Fibroblast of villous mesenchyme (primary cell): Measurements from ENCODE around the gene FOXN3. TPM values are rescaled to one million over a fixed set of nuclear protein-coding genes. Genes with fewer than 3 reads are reported as not detected.

Experiments
- DNase-seq: peaks from one replicate; pipeline ENCODE4 v3.0.0-alpha.2; 2010; ENCODE audit warnings: low read depth
- H3K4me3 ChIP-seq: 2 replicates; pipeline ENCODE4 v1.5.1; 2011; ENCODE audit warnings: low read depth, mild to moderate bottlenecking, low read length
- total RNA-seq: library from RNA; depleted of rRNA; stranded (reverse); fragments of >200 nt; gene quantifications from 2 replicates; pipeline ENCODE4 v1.2.3, GENCODE V29; 2012
- TF ChIP-seq, protein P1 (sequence below): IDR thresholded peaks from 2 replicates; pipeline ENCODE4 v1.5.1; 2012; ENCODE audit warnings: low read depth, mild to moderate bottlenecking, low read length; ENCODE audit not compliant: insufficient read depth

FOXN3 gene
- total RNA-seq, 1 donor: 33.2 TPM

DNA sequence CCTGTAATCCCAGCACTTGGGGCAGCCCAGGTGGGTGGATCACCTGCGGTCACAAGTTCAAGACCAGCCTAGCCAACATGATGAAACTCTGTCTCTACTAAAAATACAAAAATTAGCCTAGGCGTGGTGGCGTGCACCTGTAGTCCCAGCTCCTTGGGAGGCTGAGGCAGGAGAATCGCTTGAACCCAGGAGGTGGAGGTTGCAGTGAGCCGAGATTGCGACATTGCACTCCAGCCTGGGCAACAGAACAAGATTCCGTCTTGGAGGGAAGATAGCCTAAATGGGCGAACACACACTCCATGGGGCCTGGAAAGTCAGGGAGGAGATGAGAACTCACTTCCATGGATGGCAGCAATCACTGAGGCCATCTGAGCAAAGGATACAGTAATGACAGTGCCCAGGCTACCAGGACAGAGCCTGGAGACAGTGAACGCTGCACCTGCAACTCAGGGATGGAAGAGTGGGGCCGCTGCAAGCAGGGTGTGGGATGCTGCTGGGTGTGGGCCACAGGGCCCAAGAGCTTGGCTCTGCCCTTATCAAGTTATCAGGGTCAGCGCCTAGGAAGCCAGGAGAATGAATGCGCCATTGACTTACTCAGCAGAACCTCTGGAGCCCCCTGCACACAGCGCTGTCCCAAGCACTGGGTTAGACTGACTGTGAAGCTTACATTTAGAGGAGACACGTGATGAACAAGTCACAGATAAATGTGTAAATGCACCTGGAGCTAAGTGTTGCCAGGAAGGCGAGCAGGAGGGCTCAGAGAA lies 28.9 kb downstream of the FOXN3 start:
- TF ChIP-seq, protein P1, sequence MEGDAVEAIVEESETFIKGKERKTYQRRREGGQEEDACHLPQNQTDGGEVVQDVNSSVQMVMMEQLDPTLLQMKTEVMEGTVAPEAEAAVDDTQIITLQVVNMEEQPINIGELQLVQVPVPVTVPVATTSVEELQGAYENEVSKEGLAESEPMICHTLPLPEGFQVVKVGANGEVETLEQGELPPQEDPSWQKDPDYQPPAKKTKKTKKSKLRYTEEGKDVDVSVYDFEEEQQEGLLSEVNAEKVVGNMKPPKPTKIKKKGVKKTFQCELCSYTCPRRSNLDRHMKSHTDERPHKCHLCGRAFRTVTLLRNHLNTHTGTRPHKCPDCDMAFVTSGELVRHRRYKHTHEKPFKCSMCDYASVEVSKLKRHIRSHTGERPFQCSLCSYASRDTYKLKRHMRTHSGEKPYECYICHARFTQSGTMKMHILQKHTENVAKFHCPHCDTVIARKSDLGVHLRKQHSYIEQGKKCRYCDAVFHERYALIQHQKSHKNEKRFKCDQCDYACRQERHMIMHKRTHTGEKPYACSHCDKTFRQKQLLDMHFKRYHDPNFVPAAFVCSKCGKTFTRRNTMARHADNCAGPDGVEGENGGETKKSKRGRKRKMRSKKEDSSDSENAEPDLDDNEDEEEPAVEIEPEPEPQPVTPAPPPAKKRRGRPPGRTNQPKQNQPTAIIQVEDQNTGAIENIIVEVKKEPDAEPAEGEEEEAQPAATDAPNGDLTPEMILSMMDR: no peak
- no peak overlapping the region for H3K4me3 ChIP-seq
- no peak for DNase-seq

DNA sequence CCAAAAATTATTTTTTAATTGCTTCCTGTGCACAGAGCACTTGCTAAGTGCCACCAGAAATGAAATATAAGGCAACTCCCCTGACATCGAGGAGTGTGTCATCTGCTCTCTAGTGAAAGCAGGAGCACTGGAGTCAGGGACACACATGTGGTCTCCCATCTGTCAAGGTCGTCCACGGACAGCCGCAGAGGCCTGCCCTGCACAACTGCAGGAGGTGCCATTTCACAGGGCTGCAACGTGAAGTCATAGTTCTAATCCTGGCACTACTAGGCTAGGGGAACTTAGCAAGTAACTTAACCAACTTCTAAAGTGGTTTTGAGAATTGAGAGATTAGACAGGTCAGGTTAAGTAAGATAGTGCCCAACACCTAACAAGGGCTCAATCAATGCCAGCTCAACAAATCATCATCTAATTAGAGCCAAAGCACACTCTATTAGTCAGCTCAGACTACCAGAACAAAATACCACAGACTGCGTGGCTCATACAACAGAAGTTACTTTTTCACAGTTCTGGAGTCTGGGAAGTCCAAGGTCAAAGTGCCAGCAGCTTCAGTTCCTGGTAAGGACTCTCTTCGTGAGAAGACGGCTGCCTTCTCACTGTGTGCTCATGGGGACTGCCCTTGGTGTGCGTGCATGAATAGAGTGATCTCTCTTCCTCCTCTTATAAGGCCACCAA lies 30.7 kb downstream of the FOXN3 start:
- TF ChIP-seq, protein P1: no peak
- no peak overlapping the region for H3K4me3 ChIP-seq
- DNase-seq: no peak

DNA sequence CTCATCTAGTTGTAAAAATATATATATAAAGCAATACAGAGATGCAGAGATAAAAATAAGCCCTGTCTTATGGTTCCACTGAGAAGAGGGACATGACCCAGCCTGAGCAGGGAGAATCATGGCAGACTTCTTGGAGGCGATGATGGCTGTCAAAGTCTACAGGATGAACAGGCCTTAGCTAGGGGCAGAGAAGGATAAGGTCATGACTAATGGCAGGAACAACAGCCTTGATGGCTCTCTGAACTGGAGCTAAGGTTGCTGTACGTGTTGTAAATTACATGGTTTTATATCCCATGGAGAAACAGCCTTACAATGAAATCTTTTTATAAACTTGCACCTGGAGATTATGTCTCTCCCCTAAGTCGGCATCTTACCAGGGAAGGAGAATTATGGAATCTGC lies 32.4 kb downstream of the FOXN3 start:
- TF ChIP-seq, protein P1: no peak
- no peak overlapping the region for H3K4me3 ChIP-seq
- DNase-seq: no peak

DNA sequence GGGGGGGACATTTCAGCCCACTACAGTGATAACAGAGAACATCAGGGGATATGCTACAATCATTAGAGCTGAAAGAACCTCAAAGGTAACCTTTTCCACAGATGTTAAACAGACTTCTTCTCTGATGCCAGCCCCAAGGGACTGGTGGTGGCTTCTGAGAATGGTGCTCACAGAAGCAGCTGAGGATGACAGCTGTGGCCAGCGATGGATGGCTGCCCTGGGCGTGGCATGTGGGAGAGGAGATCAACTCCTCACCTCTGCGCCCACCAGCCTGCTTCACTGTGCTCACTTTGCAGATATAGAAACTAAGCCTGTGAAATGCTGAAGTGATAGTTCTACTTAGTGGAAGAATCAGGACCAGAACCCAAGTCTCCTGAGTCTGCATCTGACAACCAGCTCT lies 33.0 kb downstream of the FOXN3 start:
- no peak overlapping the region for H3K4me3 ChIP-seq
- TF ChIP-seq, protein P1: no peak
- no peak for DNase-seq

DNA sequence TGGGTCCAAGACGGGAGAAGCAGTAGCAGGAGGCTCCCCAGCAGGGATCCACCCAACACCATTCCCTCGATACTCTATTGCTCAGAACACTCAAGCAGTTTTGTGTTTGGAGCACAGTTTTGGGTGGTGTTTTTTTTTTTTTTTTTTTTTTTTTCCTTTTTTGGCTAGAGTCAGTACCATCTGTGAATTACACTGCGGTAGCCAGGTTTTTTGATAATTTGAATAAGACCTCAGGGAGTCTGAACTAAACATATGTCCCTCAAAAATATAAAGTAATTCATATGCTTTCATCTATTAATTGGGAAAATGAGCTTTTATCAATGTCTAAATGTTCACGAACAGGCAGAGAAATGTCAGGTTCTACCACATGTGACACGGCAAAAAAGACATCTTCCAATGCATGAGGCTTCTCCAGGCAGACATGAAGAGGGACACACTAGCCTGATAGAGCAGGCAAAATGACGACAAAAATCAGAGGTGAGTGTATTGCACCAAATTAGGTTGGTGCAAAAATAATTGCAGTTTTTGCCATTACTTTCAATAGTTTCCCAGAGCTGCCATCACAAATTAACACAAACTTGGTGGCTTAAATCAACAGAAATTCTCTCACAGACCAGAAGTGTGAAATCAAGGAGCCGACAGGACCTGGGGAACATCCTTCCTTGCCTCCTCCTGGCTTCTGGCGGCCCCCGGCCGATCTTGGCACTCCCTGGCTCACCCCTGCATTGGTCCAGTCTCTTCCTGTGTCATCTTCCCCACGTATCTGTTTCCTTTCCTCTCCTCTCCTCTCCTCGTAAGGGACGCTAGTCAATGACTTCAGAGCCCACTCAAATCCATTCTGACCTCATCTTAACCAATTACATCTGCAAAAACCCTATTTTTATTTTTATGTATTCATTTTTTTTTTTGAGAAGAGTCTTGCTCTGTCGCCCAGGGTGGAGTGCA lies 33.9 kb downstream of the FOXN3 start:
- DNase-seq: no peak
- no peak overlapping the region for H3K4me3 ChIP-seq
- TF ChIP-seq, protein P1: no peak

DNA sequence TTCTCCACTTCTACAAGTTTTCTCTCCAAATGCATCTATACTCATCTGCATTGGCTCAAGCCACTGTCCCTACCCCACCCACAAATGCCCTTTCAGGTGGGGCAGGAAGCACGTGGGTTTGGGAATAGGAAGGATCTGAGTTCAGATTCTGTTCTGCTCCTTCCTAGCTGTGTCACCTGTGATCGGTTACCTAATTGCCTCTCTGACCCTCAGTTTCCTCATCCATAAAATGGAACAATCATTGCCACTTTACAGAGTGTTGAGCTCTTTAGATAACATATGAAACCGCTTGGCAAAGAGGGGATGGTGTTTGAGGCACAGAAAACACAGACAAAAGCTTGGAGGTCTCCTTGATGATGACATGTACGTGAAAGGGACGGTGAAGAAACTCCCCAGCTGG lies 34.5 kb downstream of the FOXN3 start:
- TF ChIP-seq, protein P1: no peak
- no peak overlapping the region for H3K4me3 ChIP-seq
- no peak for DNase-seq
